GM12873 (cell line): ENCODE results near the gene UNC80.

ENCODE experiments used
- TF ChIP-seq, protein P1 (sequence below): IDR thresholded peaks from 2 replicates; pipeline ENCODE4 v1.5.1; 2012; ENCODE audit warnings: low read depth, mild to moderate bottlenecking, moderate library complexity, low read length, control low read depth; ENCODE audit not compliant: insufficient read depth; ENCODE audit errors: missing control alignments

Gene UNC80, protein sequence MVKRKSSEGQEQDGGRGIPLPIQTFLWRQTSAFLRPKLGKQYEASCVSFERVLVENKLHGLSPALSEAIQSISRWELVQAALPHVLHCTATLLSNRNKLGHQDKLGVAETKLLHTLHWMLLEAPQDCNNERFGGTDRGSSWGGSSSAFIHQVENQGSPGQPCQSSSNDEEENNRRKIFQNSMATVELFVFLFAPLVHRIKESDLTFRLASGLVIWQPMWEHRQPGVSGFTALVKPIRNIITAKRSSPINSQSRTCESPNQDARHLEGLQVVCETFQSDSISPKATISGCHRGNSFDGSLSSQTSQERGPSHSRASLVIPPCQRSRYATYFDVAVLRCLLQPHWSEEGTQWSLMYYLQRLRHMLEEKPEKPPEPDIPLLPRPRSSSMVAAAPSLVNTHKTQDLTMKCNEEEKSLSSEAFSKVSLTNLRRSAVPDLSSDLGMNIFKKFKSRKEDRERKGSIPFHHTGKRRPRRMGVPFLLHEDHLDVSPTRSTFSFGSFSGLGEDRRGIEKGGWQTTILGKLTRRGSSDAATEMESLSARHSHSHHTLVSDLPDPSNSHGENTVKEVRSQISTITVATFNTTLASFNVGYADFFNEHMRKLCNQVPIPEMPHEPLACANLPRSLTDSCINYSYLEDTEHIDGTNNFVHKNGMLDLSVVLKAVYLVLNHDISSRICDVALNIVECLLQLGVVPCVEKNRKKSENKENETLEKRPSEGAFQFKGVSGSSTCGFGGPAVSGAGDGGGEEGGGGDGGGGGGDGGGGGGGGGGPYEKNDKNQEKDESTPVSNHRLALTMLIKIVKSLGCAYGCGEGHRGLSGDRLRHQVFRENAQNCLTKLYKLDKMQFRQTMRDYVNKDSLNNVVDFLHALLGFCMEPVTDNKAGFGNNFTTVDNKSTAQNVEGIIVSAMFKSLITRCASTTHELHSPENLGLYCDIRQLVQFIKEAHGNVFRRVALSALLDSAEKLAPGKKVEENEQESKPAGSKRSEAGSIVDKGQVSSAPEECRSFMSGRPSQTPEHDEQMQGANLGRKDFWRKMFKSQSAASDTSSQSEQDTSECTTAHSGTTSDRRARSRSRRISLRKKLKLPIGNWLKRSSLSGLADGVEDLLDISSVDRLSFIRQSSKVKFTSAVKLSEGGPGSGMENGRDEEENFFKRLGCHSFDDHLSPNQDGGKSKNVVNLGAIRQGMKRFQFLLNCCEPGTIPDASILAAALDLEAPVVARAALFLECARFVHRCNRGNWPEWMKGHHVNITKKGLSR (N-terminal part only)

GRCh38 chr2:209771474-209772289, at the start of gene UNC80:
TSS of gene UNC80 (plus strand) at chr2:209771832. CDS start at chr2:209772073, 241 bp downstream.
- TF ChIP-seq, protein P1, sequence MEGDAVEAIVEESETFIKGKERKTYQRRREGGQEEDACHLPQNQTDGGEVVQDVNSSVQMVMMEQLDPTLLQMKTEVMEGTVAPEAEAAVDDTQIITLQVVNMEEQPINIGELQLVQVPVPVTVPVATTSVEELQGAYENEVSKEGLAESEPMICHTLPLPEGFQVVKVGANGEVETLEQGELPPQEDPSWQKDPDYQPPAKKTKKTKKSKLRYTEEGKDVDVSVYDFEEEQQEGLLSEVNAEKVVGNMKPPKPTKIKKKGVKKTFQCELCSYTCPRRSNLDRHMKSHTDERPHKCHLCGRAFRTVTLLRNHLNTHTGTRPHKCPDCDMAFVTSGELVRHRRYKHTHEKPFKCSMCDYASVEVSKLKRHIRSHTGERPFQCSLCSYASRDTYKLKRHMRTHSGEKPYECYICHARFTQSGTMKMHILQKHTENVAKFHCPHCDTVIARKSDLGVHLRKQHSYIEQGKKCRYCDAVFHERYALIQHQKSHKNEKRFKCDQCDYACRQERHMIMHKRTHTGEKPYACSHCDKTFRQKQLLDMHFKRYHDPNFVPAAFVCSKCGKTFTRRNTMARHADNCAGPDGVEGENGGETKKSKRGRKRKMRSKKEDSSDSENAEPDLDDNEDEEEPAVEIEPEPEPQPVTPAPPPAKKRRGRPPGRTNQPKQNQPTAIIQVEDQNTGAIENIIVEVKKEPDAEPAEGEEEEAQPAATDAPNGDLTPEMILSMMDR, result no peak

DNA sequence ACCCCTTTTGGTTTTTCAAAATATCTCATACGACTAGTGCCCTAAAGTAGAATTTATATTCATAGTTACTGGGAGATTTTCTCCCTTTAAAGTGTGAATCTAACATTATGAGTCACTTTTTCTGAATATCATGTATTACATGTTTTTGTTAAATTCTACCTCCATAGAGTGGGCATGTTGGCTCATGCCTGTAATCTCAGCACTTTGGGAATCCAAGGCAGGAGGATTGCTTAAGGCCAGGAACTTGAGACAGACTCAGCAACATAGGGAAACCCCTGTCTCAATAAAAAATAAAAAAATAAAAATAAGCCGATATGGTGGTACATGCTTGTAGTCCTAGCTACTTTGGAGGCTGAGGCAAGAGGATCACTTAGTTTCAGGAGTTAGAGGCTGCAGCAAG, 45.3 kb upstream of the UNC80 start:
- TF ChIP-seq, protein P1, result no peak

GRCh38 chr2:209727077-209727476, 44.6 kb upstream of the UNC80 start:
- TF ChIP-seq, protein P1, result no peak

- TF ChIP-seq, protein P1, result no peak
These were observed 36.8 kb upstream of the UNC80 start for GRCh38 chr2:209734805-209735204.

- TF ChIP-seq, protein P1, result no peak
These were observed 29.7 kb upstream of the UNC80 start for GRCh38 chr2:209741953-209742352.

DNA sequence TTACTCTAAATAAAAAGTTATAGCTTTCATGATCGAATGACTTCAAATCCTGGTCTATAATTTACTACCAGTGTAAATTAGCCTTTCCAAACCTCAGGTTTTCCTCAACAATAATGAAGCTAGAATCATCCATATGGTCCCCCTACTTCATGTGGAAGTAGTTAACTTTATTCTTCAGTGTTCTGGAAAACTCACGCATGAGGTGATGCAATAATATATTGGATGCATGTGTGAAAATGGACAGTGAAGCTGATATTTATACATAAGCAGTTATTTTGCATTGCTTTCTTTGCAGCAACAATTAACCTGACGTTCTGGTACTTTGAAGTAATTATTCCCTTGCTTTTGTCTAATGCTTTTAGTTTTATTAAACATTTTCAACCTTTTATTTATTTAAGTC, 18.6 kb upstream of the UNC80 start:
- TF ChIP-seq, protein P1, result no peak
